Liver (tissue), 2 donors: ENCODE results near the gene NCAPH2.

ENCODE experiments used
- GABPA ChIP-seq, 2 donors: IDR thresholded peaks in 1 of 2; conservative IDR thresholded peaks in 1 of 2; 2 replicates each; pipeline ENCODE4 v1.6.1; 2016; ENCODE audit warnings: antibody characterized with exemption in 2 of 2, mild to moderate bottlenecking in 1 of 2, moderate library complexity in 1 of 2
- REST ChIP-seq: IDR thresholded peaks from 2 replicates; pipeline ENCODE4 v1.6.1; 2016; ENCODE audit warnings: antibody characterized with exemption, mild to moderate bottlenecking
- TF ChIP-seq, protein P1 (sequence below): IDR thresholded peaks from 2 replicates; pipeline ENCODE4 v1.6.1; 2016; ENCODE audit warnings: antibody characterized with exemption
- donor health status: healthy.

GRCh38 chr22:50459496-50460140 lies 48.4 kb upstream of the NCAPH2 start:
- TF ChIP-seq, protein P1, sequence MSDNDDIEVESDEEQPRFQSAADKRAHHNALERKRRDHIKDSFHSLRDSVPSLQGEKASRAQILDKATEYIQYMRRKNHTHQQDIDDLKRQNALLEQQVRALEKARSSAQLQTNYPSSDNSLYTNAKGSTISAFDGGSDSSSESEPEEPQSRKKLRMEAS, result no peak
- TF ChIP-seq GABPA (IDR thresholded peaks at IDR 0.05 in 1 of 2, conservative IDR thresholded peaks at IDR 0.05 in 1 of 2) (no peak), REST (no peak)
